NB4 (cell line): ENCODE data around the gene DHRS12.

Experiments
- DNase-seq: peaks from one replicate; pipeline ENCODE4 v3.0.0; 2010; ENCODE audit warnings: low read depth
- H3K4me3 ChIP-seq: one replicate; pipeline ENCODE4 v1.5.1; 2011; ENCODE audit warnings: mild to moderate bottlenecking, low read depth, low read length, moderate library complexity
- MYC ChIP-seq: IDR thresholded peaks from 2 replicates; pipeline ENCODE4 v1.6.1; 2011; ENCODE audit warnings: low read depth, low read length
- POLR2A ChIP-seq: IDR thresholded peaks from 2 replicates; pipeline ENCODE4 v1.6.1; 2011; ENCODE audit warnings: mild to moderate bottlenecking; ENCODE audit not compliant: insufficient read length; ENCODE audit errors: extremely low read depth
- TF ChIP-seq, protein P1 (sequence below): IDR thresholded peaks from one replicate; pipeline ENCODE4 v1.5.1; 2012; ENCODE audit warnings: low read depth, low read length
- TF ChIP-seq, protein P2 (sequence below): IDR thresholded peaks from 2 replicates; pipeline ENCODE4 v1.6.1; 2011; ENCODE audit warnings: low read depth, low read length

DHRS12 gene

DNA sequence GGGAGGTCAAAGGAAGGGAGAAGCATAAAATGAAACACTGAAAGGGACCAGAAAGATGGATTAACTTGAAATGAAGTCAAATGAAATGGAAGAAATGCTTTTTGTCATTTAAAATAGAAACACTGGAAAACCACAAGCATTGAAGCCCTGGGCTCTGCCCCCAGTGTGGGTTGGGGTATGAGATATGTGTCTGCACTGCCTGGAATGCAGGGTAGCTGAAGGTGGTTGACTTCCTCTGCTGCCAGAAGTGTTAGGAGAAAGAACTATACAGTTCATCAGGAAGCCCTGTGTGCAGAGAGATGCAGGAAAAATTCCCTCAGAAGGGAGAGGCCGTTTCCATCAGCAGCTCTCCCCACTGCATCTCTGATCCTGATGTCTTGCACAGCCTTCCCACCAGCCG lies 69.2 kb downstream of the DHRS12 start:
- no peak for DNase-seq
- no peak overlapping the region for H3K4me3 ChIP-seq
- TF ChIP-seq POLR2A (no peak), MYC (no peak)
- TF ChIP-seq, protein P1, sequence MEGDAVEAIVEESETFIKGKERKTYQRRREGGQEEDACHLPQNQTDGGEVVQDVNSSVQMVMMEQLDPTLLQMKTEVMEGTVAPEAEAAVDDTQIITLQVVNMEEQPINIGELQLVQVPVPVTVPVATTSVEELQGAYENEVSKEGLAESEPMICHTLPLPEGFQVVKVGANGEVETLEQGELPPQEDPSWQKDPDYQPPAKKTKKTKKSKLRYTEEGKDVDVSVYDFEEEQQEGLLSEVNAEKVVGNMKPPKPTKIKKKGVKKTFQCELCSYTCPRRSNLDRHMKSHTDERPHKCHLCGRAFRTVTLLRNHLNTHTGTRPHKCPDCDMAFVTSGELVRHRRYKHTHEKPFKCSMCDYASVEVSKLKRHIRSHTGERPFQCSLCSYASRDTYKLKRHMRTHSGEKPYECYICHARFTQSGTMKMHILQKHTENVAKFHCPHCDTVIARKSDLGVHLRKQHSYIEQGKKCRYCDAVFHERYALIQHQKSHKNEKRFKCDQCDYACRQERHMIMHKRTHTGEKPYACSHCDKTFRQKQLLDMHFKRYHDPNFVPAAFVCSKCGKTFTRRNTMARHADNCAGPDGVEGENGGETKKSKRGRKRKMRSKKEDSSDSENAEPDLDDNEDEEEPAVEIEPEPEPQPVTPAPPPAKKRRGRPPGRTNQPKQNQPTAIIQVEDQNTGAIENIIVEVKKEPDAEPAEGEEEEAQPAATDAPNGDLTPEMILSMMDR = no peak
- TF ChIP-seq, protein P2, sequence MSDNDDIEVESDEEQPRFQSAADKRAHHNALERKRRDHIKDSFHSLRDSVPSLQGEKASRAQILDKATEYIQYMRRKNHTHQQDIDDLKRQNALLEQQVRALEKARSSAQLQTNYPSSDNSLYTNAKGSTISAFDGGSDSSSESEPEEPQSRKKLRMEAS = no peak

DNA sequence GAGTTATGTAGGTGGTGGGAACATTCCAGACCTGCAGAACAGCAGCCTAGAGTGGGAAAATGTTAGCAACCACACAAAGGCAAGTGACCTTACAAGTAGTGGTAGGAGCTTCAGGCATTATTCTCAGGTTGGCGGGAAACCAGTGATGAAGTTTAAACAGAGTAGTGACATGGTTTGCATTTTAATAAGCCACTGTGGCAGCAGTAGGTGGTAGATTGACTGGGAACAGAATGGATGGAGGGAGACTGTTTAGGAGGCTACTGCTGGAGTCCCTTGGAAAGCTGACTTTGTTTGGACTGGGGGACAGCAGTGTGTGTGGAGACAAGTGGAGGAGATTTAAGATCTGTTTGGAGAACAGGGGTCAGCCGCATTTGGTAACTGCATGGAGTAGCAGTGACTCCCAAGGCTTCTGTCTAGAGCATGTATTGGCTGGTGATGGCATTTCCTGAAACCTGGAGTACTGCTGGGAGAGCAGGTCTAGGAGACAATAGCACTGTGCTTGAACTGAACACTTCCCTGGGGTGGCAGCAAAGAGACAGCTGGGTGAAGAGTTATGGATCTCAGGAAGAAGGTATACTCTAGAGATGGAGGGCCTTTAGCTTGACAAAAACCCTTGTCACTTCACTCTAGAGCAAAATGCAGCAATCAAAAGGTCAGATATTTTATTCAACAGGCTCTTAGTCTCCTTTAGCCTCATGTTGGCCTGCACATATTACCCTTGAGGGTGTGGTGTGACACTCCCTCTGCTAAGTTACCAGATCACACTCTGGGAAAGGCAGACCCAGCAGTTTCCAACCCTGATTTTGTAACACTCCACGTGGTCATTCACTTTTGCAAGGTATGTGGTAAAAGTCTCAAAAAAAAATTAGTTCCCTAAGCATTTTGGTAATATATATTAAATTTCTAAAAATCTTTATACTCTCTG lies 70.3 kb downstream of the DHRS12 start:
- H3K4me3 ChIP-seq = no peak overlapping the region
- no peak for TF ChIP-seq POLR2A
- TF ChIP-seq, protein P1 = no peak
- TF ChIP-seq, protein P2 = peak; percentile 93
- TF ChIP-seq MYC = peak; percentile 89
- DNase-seq = peak; percentile 71

DNA sequence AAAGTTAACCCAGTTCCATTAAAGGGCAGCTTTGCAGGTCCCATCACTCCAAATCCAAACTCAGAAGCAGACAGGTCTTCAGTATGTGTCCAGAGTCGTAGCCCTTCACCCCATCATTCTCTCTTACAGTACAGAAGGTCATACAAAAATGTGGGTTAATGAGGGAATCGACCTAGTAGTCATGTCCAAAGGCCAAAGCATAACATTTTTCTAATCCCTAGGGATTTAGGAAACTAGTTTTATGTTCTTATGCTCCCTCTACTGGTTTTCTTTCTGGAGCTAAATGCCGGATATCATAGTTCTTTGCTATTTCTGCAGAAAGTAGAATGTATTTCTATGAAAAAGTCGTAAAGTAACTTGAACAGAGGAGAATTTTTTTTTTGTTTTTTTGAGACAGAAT lies 72.2 kb downstream of the DHRS12 start:
- peak; percentile 40 for DNase-seq
- no peak overlapping the region for H3K4me3 ChIP-seq
- TF ChIP-seq, protein P1 = no peak
- TF ChIP-seq, protein P2 = no peak
- no peak for TF ChIP-seq POLR2A
- no peak for TF ChIP-seq MYC

DNA sequence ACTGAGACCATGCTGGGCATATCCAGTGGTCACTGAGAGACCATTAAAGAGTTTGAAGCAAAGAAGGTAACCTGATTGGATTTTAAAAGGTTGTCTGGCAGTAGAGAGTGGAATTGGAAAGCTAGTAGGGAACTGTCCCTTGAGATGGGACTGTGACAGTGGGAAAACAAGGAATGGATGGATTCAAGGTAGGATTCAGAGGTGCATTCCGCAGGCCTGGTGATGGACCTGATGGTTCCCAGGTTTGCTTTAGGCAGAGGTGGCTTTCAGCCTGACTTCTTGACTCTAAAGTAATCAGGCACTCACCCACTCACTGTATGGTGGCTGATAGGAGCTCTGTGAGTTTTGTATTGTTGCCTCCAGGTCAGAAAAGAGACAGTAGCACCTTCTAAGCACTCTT lies 73.0 kb downstream of the DHRS12 start:
- DNase-seq = no peak
- TF ChIP-seq, protein P1 = no peak
- TF ChIP-seq POLR2A (no peak), MYC (no peak)
- TF ChIP-seq, protein P2 = no peak
- no peak overlapping the region for H3K4me3 ChIP-seq

DNA sequence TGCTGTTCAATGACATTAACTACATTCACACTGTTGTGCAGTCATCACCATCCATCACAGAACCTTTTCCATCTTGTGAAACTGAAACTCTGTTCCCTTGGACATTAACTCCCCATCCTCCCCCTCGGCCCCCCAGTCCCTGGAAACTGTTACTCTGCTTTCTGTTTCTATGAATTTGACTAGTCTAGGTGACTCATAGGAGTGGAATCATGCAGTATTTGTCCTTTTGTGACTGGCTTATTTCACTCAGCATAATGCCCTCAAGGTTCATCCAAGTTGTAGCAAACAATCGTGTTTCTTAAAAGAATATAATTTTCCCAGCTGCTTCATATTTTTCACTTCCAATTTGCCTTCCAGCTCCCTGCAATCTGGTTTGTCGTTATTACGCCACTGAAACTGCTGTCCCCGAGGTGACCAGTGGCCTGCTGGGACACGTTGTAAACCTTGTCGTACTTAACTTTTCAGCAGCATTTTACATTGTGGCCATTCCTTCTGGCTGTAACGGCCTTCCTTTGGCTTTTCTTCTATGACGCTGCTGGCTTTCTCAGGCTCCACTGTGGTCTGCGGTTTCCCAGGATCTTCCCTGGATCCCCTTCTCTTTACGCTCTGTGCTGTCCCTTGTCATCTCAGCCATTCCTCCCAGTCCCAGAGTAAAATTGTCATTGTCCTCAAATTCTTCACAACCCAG lies 74.0 kb downstream of the DHRS12 start:
- H3K4me3 ChIP-seq = peak overlapping the region; percentile 13
- TF ChIP-seq, protein P1 = no peak
- TF ChIP-seq, protein P2 = no peak
- TF ChIP-seq MYC (no peak), POLR2A (no peak)
- DNase-seq = peak; percentile 81
